HT1080 (cell line): ENCODE measurements around the gene ARHGAP31. TPM values are rescaled to one million over a fixed set of nuclear protein-coding genes. Genes with fewer than 3 reads are reported as not detected.
"Not testable (repeated sequence)": the region's sequence is repeated elsewhere in the genome, so short reads cannot be mapped to it uniquely, and the experiment has no call there.

Experiments
- DNase-seq: peaks from one replicate; pipeline ENCODE4 v3.0.0-alpha.2; 2015; ENCODE audit warnings: low read depth
- total RNA-seq: library from RNA; depleted of rRNA; stranded (reverse); fragments of >200 nt; shearing (Covaris generic); gene quantifications from 2 replicates; pipeline ENCODE4 v1.2.3, GENCODE V29; 2014

Gene ARHGAP31
- total RNA-seq, 1 experiment from 2014 or later = 14.4 TPM

DNA sequence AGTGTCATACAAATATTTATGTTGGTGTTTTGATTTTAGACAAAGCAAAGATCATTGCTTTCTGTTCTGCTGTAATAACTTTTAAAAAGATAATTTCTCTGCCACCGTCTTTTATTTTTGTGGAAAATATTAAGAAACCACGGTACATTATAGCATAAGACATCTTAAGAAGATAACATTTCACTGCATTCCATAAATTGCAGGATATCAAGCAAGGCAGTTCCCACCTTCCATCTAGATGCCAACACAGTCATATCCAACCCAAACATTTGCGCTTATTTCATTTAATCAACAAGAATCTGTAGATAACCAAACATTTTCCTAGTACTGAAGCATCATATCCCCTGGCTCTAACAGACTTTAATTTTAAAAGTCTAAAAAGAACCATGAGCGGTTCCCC lies 25.1 kb downstream of the ARHGAP31 start:
- DNase-seq = no peak

GRCh38 chr3:119320785-119321184 lies 26.6 kb downstream of the ARHGAP31 start:
- DNase-seq = not testable (repeated sequence)

- peak; percentile 66 for DNase-seq
Measured at GRCh38 chr3:119322021-119322834, 28.0 kb downstream of the ARHGAP31 start.

DNA sequence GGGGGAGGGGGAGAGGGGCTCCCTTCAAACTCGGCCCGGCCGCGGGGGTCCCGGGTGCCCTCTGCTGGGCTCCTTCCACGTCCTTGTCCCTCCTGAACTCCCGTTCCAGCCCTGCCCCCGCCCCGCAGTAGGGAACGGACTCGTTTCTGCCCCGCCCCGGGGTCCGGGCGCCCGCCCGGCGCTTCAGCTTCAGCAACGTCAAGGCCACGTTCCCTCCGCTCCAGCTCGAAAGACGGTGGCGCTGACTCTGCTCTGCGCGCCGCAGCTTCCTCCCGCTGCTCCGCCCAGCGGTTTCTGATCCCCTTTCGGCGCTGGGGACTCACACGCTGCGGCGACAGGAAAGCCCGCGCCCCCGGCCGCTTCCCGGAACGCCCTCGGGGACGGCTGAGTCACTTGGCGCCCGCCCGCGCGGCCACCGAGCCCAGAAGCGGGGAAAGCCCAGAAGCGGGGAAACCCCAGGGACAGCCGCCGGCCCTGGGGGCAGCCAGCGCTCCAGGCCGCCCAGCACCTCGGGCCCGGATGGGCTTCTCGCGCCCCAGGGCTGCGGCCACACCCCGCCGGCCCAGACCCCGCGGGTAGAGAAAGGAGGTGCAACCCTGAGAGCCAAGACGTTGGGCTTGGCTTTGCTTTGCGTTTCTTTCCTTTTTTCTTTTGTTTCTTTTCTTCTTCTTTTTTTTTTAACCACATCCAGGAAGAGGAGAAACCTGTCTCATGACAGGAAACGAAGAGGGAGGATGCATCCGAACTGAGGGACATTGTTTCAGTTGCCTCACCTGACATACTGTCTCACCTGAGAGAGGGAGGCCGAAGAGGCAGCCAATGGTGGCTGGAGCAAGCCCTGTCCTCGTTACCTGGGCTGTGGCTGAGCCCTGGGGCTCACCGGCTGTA lies 28.9 kb downstream of the ARHGAP31 start:
- DNase-seq = peak; percentile 93

GRCh38 chr3:119323723-119324085 lies 29.5 kb downstream of the ARHGAP31 start:
- DNase-seq = no peak

DNA sequence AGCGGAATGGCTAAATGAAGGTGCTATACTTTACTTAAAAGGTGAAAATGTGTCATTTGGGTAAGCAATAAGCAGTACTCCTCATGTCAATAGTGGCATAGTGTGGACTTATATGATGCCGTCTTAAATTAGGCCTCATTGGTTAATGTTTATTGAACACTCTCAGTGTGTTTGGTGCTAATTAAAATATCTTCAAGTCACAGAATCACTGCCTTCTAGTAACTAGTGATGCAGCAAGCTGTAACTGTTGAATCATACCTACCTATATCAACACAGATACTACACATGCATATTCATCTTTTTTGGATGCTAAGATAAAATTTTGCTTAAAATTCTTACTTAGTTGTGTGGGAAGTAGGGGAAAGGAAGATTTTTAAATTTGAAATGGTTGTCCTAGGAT lies 30.7 kb downstream of the ARHGAP31 start:
- DNase-seq = no peak

DNA sequence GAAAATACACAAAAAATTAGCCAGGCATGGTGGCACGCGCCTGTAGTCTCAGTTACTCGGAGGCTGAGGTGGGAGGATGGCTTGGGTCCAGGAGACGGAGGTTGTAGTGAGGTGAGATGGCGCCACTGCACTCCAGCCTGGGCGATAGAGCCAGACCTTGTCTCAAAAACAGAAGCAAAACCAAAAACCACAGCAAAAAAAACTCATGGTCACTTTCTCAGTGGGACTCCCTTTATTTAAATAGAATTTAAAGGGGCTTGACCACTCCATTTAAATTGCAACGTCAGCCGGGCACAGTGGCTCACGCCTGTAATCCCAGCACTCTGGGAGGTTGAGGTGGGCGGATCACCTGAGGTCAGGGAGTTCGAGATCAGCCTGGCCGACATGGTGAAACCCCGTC lies 32.8 kb downstream of the ARHGAP31 start:
- no peak for DNase-seq

DNA sequence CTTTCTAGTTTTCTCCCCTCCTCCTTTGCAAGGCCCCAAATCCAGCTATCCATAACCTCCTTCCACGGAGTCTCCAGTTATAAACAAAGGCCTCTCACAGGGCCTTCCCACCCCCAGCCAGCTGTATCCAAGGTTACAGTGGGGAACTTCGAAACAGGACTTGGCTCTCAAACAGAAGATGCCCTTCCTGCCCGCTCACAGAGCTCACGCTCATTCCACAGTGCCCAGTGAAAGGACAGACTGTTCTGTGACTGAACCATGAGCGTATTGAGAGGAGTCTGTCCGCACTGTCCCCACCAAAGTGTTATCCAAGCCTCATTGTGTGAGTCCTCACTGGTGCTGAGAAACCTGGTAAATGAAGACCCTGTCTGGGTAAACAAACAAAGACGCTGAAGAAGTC lies 35.4 kb downstream of the ARHGAP31 start:
- DNase-seq = no peak

DNA sequence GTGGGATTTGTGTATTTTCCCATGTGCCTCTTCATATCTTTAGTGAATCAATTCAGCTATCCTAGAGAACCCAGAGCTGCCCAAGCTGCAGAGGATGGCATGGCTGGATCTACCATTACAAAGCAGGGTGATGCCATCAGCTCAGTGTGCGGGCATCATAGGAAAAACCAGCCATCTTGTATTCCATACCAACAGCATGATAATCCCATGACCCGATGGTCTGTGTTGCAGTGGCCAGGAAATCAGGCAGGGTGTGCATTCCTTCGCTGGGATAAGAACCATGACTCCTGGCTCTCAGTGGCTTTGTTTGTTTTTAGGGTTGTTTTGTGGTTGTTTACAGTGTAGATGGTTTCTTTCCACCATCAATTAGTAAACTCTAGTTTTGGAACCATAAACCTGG lies 36.0 kb downstream of the ARHGAP31 start:
- no peak for DNase-seq

DNA sequence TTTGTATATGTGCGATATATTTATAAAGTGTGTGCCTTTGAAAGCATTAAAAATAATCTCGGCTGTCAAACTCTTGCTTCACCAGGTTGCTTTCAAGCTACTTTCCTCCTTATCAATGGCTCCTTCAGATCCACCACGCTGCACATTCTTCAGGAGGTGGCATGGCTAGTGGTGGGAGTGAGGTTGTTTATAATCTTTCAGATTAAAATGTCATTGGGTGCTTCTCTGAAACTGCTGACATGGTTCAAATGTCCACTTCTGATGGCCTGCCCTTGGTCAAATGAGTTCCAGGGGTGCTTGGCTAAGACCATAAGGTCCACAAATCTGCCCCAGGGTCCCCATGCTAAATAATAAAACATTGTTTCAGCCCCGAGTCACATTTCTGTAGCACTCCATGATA lies 36.7 kb downstream of the ARHGAP31 start:
- no peak for DNase-seq

DNA sequence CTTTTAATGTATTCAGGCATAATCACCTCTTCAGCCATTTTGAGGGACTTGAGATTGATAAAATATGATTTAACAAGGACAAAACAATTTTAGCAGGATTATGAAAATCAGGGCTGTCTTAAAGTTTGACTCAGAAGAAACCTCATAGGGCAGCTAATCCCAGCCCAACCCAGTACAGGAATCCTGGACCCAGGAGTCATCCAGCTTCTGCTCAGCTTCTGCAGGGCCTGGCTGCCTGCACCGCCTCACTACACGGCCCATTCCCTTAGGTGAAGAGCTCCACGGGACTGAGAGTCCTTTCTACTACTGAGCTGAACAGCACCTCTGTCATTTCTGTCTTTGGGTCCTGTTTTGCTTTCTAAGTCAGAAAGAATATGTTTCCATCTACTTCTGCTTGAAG lies 37.5 kb downstream of the ARHGAP31 start:
- DNase-seq = no peak

- DNase-seq = no peak
Measured at GRCh38 chr3:119333773-119334509, 39.8 kb downstream of the ARHGAP31 start.

DNA sequence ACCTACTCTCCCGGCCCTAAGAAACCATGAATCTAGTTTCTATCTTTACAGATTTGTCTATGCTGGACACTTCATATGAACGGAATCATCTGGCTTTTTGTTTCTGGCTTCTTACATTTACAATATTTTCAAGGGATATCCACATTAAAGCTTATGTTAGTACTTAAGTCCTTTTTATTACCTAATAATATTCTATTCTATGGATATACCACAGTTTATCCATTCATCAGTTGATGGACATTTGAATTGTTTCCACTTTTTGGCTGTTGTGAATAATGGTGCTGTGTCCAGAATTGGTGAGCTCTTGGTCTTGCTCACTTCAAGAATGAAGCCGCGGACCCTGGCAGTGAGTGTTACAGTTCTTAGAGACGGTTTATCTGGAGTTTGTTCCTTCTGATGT lies 42.6 kb downstream of the ARHGAP31 start:
- DNase-seq = no peak

DNA sequence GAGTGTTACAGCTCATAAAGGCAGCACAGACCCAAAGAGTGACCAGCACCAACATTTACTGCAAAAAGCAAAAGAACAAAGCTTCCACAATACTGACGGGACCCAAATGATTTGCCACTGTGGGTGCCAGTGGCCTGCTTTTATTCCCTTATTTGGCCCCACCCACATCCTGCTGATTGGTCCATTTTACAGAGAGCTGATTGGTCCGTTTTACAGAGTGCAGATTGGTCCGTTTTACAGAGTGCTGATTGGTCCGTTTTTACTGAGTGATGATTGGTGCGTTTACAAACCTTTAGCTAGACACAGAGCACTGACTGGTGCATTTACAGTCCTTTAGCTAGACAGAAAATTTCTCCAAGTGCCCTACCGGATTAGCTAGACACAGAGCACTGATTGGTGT lies 43.2 kb downstream of the ARHGAP31 start:
- not testable (repeated sequence) for DNase-seq

DNA sequence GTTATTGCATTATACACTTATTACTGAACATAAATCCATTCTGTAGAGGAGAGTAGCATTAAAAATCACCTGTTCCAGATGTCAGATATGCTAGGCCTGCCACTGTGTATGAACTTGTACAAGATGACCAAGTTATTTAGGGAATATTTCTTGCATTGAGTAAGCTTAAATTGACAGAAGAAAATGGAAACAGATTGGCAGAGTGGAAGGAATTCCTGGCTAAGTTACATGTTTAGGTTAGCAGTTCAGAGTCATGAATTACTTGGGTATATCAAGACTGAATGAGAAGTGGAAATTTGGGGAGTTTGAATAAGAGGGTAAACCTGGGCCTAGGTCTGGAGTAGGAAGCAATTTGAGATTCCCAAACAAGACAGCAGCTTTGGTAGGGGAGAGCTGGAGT lies 44.6 kb downstream of the ARHGAP31 start:
- no peak for DNase-seq

GRCh38 chr3:119340014-119340413 lies 45.8 kb downstream of the ARHGAP31 start:
- DNase-seq = no peak

- no peak for DNase-seq
Measured at GRCh38 chr3:119340446-119340845, 46.3 kb downstream of the ARHGAP31 start.

- no peak for DNase-seq
Measured at GRCh38 chr3:119342176-119342575, 48.0 kb downstream of the ARHGAP31 start.

GRCh38 chr3:119343719-119344118 lies 49.5 kb downstream of the ARHGAP31 start:
- DNase-seq = no peak

DNA sequence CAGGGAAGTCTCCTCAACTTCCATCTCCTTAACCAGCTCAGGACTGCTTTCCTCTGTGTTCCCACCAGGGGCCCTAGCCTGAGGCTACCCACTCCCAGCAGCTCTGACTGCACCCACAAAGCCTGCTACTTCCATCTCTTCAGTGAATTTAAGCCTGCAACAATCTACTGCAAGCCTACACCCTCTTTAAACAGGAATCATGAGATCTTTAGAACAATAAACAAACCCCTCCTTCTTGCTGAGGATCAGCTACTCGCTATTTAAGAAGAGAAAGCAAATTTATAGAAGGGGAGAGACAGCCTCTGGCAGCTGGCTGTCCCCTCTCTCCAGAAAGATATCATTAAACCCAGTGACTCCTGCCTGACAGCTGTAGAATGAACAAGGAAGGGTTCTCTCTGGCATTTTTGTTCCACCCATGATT lies 51.9 kb downstream of the ARHGAP31 start:
- no peak for DNase-seq

- DNase-seq = no peak
Measured at GRCh38 chr3:119347036-119347435, 52.9 kb downstream of the ARHGAP31 start.
